Measurements from ENCODE around the gene UNC80. TPM values are rescaled to one million over a fixed set of nuclear protein-coding genes. Genes with fewer than 3 reads are reported as not detected.
A peak's percentile ranks its signal among the peaks of the same experiment; 100 is the strongest.

UNC80 gene
- total and polyA plus RNA-seq, 8 donors = 0.69 to 4.8 (median 1.9) TPM

DNA sequence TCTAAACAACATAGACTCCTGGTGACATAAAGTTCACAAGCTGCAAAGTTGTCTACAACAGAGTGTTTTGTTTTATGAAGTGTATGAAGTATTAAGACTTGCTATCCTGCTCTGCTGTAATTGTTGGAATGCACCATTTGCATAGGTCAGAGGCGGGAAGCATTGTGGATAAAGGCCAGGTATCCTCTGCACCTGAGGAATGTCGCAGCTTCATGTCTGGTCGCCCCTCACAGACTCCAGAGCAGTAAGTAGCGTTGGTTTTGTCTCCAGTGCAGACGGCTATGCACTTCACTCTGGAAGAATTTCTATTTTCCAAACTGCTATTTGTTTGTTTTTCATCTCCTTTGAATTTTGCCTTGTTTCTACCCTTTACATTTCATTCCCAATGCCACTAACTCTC, 63.1 kb downstream of the UNC80 start:
- TF ChIP-seq, protein P1, sequence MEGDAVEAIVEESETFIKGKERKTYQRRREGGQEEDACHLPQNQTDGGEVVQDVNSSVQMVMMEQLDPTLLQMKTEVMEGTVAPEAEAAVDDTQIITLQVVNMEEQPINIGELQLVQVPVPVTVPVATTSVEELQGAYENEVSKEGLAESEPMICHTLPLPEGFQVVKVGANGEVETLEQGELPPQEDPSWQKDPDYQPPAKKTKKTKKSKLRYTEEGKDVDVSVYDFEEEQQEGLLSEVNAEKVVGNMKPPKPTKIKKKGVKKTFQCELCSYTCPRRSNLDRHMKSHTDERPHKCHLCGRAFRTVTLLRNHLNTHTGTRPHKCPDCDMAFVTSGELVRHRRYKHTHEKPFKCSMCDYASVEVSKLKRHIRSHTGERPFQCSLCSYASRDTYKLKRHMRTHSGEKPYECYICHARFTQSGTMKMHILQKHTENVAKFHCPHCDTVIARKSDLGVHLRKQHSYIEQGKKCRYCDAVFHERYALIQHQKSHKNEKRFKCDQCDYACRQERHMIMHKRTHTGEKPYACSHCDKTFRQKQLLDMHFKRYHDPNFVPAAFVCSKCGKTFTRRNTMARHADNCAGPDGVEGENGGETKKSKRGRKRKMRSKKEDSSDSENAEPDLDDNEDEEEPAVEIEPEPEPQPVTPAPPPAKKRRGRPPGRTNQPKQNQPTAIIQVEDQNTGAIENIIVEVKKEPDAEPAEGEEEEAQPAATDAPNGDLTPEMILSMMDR (IDR thresholded peaks at IDR 0.05) = no peak
- no peaks in the 10 kb centered on the region for H3K27me3 ChIP-seq
- no peak for DNase-seq
- no peak overlapping the region for H3K27ac ChIP-seq
- no peaks in the 10 kb centered on the region for H3K9me3 ChIP-seq
- intact Hi-C loops (cut with DNase I) = no loop called here
- H3K36me3 ChIP-seq = no peaks in the 10 kb centered on the region
- no peaks in the 10 kb centered on the region for H3K4me1 ChIP-seq
- WGBS, 2 donors = 74 to 77% methylated on average over 5 of the region's 5 CpGs
- no peak for ATAC-seq
- no peak overlapping the region for H3K4me3 ChIP-seq
- FAIRE-seq = no peak

DNA sequence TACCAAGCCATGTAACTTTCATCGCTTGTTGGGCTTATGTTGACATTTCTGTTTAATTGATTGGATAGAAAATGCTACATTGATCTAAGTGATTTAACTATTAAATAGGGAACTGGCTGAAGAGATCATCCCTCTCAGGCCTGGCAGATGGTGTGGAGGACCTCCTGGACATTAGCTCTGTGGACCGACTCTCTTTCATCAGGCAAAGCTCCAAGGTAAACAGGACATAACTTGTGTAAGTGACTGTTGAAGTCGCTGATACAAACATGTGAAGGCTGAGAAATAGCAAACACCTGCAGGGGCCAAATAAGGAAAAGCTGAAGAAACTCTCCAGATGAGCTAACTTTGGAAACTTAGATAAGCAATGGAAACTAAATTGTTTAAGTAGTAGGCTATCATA, 68.8 kb downstream of the UNC80 start:
- 12 to 15% methylated on average over 3 of the region's 3 CpGs for WGBS, 2 donors
- ATAC-seq (peak in 3 of 4 donors; percentile 37 to 74 (median 74)), DNase-seq (no peak), FAIRE-seq (no peak)
- intact Hi-C loops (cut with DNase I) = no loop called here
- no peak overlapping the region for H3K4me3 ChIP-seq
- peaks cover 0 to 7% (median 0%) of the 10 kb centered on the region in 3 donors for H3K4me1 ChIP-seq
- TF ChIP-seq, protein P1 (IDR thresholded peaks at IDR 0.05) = no peak
- no peak overlapping the region for H3K27ac ChIP-seq
- H3K36me3 ChIP-seq = no peaks in the 10 kb centered on the region
- H3K27me3 ChIP-seq = no peaks in the 10 kb centered on the region
- H3K9me3 ChIP-seq = no peaks in the 10 kb centered on the region

DNA sequence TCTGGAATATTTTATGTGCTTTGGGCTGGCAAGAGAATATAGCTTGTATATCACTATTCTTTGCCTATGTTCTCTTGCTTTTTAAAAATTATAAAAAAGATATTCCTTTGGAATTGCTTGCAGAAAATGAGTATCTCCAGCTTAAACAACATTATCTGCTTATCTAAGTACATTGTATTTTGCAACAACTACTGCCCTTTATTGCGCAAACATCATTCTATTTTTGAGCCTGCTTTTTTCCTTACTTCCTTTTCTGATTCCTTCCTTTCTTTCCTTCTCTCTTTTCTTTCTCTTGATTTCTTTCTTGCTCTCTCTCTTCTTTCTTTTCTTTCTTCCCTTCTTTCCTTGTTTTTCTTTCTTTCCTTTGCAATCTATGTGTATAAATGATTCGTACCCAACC, 74.0 kb downstream of the UNC80 start:
- no peak for ATAC-seq
- no peaks in the 10 kb centered on the region for H3K9me3 ChIP-seq
- WGBS, 2 donors = 86 to 100% methylated on average over 2 of the region's 2 CpGs
- H3K4me3 ChIP-seq = no peak overlapping the region
- H3K36me3 ChIP-seq = no peaks in the 10 kb centered on the region
- intact Hi-C loops (cut with DNase I) = no loop called here
- peaks cover 0 to 2% (median 0%) of the 10 kb centered on the region in 4 donors for H3K27me3 ChIP-seq
- TF ChIP-seq, protein P1 (IDR thresholded peaks at IDR 0.05) = no peak
- no peak for DNase-seq
- FAIRE-seq = no peak
- H3K4me1 ChIP-seq = peaks cover 0 to 5% (median 0%) of the 10 kb centered on the region in 3 donors
- no peak overlapping the region for H3K27ac ChIP-seq

DNA sequence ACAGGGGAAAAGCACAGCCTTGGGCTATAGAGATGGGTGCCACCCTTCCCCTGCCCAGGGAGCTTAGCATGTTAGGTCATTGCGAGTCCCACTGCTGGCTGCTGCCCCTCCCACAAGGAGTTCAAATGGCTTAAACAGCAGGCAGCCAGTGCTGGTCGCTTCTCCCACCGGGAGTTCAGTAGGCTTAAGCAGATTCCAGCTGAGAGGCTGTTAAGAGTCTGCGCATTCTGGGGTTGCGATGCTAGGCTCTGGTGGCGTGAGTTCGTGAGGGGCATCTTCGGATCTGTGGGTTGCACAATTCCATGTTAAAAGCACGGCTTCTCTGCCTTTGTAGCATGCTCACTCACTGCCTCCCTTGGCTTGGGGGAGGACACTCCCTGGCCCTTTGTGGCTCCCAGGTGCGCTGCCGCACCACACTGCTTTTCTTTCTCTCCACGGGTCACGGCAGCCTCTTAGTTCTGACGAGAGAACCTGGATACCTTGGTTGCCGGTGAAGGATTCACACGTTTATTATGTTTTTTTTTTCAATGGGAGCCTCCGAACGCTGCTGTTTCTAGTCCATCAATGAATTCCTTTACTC, 93.2 kb downstream of the UNC80 start:
- TF ChIP-seq, protein P1 (IDR thresholded peaks at IDR 0.05) = no peak
- intact Hi-C loops (cut with DNase I) = no loop called here

DNA sequence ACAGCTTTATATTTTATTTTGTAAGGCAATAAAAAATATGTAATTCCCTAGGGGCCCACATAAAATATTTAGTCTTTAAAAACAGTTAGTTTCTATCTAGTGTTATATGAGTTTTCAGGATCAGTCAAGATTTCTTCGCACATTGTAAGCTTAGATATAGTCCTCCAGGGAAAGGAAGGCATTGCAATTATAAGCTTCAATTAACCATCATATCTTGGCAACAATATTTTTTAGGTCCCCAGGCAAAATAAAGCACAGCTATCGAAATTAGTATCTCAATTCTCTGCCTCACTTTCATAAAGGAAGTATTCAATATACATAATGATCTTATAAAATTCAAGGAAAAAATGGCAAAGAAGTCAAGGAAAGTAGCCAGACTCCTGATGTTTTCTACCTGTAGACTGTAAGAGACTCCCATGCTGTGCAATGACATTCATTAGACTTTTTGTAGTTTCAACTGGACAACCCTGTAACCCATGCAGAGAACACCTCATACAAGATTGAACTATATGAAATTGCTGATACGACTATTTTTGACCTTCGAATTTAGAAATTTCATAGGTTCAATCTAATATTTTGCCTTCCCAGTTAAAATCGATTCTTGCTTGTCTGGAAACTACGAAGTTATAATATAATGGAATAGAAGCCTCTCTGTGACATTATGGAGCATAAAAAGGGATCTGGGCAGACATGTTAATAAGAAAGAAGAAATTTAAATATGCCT, 96.8 kb downstream of the UNC80 start:
- FAIRE-seq = no peak
- no peak for ATAC-seq
- TF ChIP-seq, protein P1 (IDR thresholded peaks at IDR 0.05) = no peak
- DNase-seq = no peak
- no peaks in the 10 kb centered on the region for H3K9me3 ChIP-seq
- H3K4me3 ChIP-seq = no peak overlapping the region
- 77 to 89% methylated on average over 6 of the region's 6 CpGs for WGBS, 2 donors
- H3K27ac ChIP-seq = no peak overlapping the region
- no peaks in the 10 kb centered on the region for H3K36me3 ChIP-seq
- no peaks in the 10 kb centered on the region for H3K4me1 ChIP-seq
- intact Hi-C loops (cut with DNase I) = no loop called here
- no peaks in the 10 kb centered on the region for H3K27me3 ChIP-seq

More for the DNA sequence above, 93.2 kb downstream of the UNC80 start:
- Histone ChIP-seq H3K27ac (no peak overlapping the region), H3K4me3 (no peak overlapping the region), H3K36me3 (no peaks in the 10 kb centered on the region), H3K4me1 (no peaks in the 10 kb centered on the region), H3K27me3 (no peaks in the 10 kb centered on the region), H3K9me3 (no peaks in the 10 kb centered on the region)
- FAIRE-seq = no peak
- no peak for ATAC-seq
- 79 to 80% methylated on average over 18 of the region's 18 CpGs for WGBS, 2 donors
- peak in 1 of 6 donors; percentile 32 for DNase-seq

Measured in pancreas (tissue), 10 donors.